HCEC 1CT (cell line): ENCODE measurements around the gene SLC25A18.
A peak's percentile ranks its signal among the peaks of the same experiment; 100 is the strongest.

Experiments used
- DNase-seq: peaks from one replicate; pipeline ENCODE4 v3.0.0-alpha.2; 2017

SLC25A18 gene

DNA sequence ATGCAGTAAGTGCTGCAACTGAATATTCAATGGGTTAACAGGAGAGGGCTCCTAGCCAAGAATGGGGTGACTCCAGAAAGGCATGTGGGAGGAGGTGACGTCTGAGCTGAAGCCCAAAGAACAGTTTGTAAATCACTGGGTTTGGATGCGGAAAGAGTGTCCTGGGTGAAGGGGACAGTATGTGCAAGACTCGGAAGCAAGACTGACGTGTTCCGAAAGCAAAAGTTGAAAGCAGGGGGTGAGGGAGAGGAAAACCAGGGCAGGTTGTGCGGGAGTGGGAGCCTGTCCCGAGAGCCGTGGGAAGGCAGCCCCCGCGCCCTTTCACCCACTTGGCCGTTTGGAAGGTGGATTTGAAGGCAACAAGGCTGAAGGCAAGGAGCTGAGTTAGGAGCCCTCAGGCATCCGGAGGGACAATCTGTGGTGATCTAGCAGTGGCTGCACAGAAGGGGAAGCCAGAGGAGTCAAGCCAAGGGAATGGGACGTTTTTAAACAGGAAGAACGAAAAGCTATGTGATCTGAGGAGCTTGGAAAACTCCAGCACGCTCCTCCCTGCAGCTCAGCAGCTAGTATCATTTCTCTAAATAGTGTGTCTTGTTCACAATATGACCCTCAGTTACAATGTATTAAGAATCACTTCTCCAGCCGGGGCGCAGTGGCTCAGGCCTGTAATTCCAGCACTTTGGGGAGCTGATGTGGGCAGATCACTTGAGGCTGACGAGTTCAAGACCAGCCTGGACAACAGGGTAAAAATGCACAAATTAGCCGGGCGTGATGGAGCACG is 7.7 kb downstream of the SLC25A18 start:
- peak; percentile 69 for DNase-seq

DNA sequence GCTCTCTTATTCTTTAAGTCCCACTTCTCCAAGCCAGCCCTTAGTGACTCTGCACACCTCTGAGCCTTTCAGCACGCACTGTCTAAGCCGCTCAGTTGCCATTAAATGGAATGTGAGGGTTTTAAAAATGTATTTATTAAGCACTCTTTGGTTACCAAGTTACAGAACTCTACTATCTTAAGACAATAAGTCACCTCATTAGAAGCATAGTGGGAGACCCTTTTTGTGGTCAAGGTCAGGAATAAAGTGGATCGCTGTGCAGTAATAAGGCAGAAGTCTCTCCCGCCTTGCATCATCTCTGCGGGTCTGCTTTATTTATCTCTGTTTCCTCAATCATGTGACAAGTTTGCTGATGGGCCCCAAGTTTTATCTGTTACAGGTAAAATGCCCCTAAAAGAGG is 11.9 kb downstream of the SLC25A18 start:
- DNase-seq, result no peak

DNA sequence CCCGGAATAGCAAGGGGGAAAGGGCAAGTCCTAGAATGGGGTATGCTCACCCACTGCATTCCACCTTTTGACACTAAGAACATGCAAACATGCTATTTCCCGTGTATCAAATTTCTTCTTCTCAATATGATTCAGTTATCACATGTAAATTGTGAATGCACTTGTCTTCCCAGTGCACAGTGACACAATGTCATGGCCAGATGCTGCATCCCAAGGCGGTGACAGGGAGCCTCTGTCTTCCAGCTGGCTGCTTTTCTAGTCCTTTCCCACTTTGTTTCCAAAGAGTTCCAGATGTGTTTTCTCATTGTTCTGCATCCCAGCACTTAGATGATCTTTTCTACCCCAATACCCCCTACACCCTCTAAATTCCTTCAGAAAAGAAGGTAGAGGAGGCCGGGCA is 12.4 kb downstream of the SLC25A18 start:
- DNase-seq, result no peak

DNA sequence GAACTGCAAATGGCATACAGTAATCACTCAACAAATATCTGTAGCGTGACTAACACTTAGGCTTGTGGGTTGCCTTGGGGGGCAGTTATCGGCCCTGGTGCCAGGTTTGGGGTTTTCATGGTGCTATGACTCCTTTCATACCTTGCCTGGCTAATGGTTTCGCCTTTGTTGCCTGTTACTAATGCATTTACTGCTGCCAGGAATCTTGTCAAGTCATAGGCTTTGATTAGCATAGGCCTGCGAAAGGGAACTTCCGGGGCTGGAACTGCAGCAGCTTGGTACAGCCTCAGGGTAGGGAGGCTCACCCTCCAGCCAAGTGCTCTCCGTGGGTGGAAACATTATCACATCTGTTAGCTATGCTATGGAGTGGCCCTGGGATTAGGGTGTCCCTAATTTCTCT is 13.2 kb downstream of the SLC25A18 start:
- peak; percentile 76 for DNase-seq

- no peak for DNase-seq
Observed at GRCh38 chr22:17578136-17578754, 14.9 kb downstream of the SLC25A18 start.

DNA sequence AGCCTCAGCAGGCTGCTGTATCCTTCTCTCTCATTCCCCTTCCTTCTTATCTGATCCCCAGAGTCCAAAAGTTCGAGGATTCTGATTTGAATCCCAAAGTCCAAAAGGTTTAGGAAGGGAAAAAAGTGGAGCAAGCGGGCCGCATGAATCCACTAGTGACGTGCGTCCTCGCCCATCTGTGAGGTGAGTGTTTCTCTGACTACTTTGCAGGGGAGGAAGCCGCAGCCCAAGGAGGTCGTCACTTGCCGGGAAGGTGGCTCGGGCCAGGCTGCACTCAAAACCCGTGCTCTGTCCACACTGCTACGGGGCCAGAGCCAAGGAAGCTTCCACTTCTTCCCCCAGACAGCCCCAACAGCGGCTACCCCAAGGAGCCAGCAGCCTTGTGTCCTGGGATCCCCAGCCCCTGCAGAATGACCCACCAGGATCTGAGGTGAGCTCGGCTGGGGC is 16.3 kb downstream of the SLC25A18 start:
- DNase-seq, result no peak

DNA sequence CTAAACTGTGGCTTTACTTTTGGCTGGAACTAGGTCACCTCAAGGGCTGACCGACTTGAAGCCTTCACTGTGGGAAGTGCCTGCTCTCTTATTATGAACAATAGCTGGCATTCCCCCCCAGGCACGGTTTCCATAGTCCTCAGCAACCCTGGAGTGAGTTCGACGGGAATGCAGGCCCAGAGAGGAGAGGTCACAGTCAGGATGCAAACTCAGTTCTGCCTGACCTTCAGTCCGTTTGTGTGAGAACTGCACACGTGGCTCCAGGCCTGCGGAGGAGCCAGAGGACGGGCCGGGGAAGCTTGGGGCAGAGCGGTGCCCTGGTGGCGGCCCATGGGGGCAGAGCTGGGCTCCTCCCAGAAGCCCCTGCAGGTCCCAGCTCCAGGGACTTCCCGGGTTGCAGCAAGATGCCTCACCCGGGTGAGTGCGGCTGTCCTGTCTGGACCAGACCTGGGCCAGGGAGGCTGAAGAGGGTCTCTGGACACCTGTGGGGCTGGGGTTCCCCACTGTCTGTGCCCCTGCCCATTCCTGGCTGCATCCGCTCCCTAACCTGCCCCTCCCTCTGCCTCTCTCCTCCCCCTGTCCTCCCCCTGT is 17.2 kb downstream of the SLC25A18 start:
- DNase-seq, result no peak

- no peak for DNase-seq
Observed at GRCh38 chr22:17581056-17581455, 17.8 kb downstream of the SLC25A18 start.

GRCh38 chr22:17581631-17582030 is 18.3 kb downstream of the SLC25A18 start:
- no peak for DNase-seq

GRCh38 chr22:17583151-17583550 is 19.9 kb downstream of the SLC25A18 start:
- DNase-seq, result no peak

DNA sequence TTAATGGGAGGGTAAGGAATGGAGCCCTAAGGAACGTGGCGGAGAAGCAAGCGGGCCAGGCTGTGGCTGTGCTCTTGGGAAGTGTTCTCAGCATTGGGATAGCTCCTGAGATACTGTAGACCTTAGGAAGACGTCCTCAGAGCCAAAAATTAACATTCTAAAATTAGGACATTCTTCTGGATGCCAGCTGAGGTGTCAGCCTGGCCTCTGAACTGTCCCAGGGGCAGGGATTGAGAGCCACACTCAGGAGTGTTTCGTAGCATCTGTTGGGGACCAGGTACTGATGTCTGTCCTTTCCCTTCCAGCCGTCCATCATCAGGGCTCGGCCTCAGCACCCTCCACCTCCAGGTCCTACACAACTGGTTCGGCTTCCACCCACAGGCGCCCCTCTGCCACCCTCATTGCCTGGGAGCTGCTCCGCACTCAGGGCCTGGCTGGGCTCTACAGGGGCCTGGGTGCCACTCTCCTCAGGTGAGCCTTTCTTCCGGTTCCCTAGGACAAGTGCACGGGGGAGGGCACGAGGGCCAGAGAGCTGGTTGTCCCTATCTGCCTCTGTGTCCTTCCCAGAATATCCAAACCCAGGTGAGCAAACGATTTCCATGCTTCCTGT is 23.6 kb downstream of the SLC25A18 start:
- DNase-seq, result no peak

- no peak for DNase-seq
Observed at GRCh38 chr22:17587629-17588028, 24.3 kb downstream of the SLC25A18 start.

DNA sequence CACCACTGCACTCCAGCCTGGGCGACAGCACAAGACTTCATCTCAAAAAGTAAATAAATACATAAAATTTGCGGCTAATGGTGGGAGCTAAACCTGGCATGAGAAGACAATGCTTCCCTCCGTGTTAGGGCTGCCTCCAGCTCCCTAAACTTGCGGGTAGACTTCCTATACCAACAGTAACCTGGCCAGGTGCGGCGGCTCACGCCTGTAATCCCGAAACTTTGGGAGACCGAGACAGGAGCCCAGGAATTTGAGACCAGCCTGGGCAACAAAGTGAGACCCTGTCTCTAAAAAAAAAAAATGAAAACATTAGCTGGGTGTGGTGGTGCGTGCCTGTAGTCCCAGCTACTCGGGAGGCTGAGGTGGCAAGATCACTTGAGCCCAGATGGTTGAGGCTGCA is 25.3 kb downstream of the SLC25A18 start:
- no peak for DNase-seq

GRCh38 chr22:17589810-17590375 is 26.6 kb downstream of the SLC25A18 start:
- DNase-seq, result no peak

GRCh38 chr22:17590586-17590985 is 27.3 kb downstream of the SLC25A18 start:
- DNase-seq, result no peak

DNA sequence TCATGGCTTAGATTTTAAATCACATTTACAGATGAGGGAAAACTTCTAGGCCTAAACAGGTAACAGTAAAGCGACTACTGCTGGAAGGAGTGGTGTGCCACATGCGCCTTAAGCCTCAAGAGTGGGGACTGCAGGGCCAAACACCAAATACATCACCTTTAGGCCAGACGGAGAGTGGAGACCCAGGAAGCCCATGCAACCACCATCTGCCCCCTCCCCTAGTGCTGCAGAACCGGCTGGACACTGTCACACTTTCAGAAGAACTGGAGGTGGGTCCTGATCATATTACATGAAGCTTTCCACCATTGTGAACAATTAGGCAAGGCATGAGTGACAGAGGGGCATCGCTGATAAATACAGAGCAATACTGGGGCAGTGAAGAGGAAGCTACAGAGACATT is 28.9 kb downstream of the SLC25A18 start:
- DNase-seq, result no peak

GRCh38 chr22:17596226-17596625 is 32.9 kb downstream of the SLC25A18 start:
- no peak for DNase-seq

- no peak for DNase-seq
Observed at GRCh38 chr22:17597217-17597616, 33.9 kb downstream of the SLC25A18 start.

- no peak for DNase-seq
Observed at GRCh38 chr22:17598318-17598717, 35.0 kb downstream of the SLC25A18 start.

DNA sequence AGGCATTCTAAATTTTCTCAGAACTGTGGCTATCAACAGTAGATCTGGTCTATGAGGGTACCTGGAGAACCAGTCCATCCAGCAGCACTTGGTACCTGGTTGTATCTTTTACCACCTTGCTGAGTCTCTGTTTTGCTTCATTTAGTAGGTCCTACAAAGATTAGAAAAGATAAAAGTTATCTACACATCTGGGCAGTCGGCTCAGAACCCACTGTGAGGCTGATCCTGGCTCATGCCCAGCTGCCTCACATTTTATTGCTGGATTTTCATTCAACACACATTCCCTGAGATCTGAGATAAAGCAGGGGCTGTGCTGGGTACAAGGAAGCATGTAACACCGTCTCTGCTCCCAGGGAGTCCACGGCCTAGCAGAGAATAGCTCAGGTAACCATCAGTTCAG is 37.7 kb downstream of the SLC25A18 start:
- no peak for DNase-seq

DNA sequence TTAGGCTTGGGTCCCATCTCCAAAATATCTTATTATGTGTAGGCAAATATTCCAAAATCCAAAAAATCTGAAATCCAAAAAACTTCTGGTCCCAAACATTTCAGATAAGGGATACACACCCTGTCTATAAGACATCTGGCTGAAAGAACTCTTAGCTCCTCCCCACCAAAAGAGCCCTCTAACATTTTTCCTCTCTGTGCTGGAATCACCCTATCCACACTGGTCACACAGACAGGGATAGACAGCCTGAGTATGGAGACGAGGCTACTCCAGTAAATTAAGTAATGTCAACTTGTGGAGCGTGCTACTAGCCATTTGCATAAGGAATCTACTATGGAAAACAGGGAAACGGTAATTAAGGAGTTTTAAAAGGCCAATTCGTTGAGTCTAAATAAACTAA is 40.4 kb downstream of the SLC25A18 start:
- DNase-seq, result no peak

- no peak for DNase-seq
Observed at GRCh38 chr22:17606496-17606895, 43.2 kb downstream of the SLC25A18 start.

DNA sequence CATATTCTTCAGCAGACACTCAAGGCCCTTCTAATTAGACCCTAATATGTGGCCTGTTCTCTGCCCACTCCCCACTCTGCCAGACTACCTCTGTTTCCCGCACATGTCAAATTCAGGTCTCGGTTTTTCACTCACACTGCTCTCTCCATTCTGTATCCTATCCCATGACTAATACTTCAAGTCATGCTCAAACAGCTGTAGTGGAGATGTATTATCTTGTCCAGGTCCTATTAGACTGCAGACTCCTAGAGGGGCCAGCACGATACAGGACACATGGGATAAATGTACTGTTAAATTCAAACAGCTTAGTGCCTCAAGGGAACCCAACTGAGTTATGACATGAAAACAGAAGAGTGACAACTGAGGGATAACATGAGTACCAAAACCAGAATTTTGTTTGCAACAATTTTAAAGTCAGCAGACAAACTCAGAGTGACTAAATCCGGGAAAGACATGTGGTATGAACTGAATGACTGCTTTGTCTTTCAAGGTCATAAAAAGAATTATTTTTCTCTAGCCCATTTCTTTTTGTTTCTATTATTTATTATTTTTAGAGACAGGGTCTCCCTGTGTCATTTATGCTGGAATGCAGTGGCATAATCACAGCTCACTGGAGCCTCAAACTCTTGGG is 44.7 kb downstream of the SLC25A18 start:
- DNase-seq, result no peak
